Stomach (tissue), 4 donors: ENCODE measurements around the gene CFAP221.

Source experiments
- EP300 ChIP-seq: sonication (generic); formaldehyde crosslinking; IDR thresholded peaks from one replicate; pipeline ENCODE4 v1.6.1; 2017; ENCODE audit warnings: antibody characterized with exemption
- POLR2A ChIP-seq, 4 donors: fragments of 450-650 bp; IDR thresholded peaks; one replicate each; pipeline ENCODE4 v1.6.1; 2016; ENCODE audit warnings: antibody characterized with exemption in 4 of 4, control low read depth in 2 of 4, mild to moderate bottlenecking in 1 of 4, moderate library complexity in 1 of 4
- POLR2AphosphoS5 ChIP-seq, 3 donors: sonication (generic); formaldehyde crosslinking; IDR thresholded peaks; one replicate each; pipeline ENCODE4 v1.6.1; 2016; ENCODE audit warnings: antibody characterized with exemption in 3 of 3
- TF ChIP-seq, protein P1 (sequence below), 7 experiments: fragments of 450-650 bp in 4 of 7; fragments of 200-600 bp in 3 of 7; sonication (generic) in 3 of 7; IDR thresholded peaks; one replicate each; pipeline ENCODE4 v1.5.1; 2016 to 2019; ENCODE audit warnings: antibody characterized with exemption in 7 of 7, control low read depth in 2 of 7, mild to moderate bottlenecking in 1 of 7

DNA sequence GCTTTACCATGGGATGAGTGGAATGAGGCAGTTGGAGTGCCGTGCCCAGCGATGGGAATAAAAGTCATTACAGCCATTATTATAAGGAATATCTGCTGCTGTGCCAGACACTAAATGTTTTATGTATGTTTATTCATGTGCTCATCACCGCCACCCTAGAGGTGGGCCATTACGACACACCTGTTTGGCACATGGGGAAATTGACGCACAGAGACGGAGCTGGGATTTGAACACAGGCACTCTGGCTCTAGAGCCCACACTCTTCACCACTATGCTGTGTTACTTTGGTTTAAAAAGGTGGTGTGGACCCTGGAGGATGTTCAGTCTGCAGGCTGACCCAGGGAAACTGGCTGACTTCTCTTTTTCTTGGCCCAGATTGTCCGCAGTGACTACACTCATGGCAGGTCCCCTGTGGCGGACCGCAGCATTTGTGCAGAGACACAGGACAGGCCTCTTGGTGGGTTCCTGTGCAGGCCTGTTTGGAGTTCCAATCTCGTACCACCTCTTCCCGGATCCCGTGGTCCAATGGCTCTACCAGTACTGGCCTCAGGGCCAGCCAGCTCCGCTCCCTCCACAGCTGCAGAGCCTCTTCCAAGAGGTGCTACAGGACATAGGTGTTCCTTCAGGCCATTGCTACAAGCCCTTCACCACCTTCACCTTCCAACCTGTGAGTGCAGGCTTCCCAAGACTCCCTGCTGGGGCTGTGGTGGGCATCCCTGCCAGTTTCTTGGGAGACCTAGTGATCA, 136.4 kb downstream of the CFAP221 start:
- TF ChIP-seq EP300 (no peak), POLR2AphosphoS5 (IDR thresholded peaks at IDR 0.05) (no peak), POLR2A (IDR thresholded peaks at IDR 0.05) (no peak)
- TF ChIP-seq, protein P1, sequence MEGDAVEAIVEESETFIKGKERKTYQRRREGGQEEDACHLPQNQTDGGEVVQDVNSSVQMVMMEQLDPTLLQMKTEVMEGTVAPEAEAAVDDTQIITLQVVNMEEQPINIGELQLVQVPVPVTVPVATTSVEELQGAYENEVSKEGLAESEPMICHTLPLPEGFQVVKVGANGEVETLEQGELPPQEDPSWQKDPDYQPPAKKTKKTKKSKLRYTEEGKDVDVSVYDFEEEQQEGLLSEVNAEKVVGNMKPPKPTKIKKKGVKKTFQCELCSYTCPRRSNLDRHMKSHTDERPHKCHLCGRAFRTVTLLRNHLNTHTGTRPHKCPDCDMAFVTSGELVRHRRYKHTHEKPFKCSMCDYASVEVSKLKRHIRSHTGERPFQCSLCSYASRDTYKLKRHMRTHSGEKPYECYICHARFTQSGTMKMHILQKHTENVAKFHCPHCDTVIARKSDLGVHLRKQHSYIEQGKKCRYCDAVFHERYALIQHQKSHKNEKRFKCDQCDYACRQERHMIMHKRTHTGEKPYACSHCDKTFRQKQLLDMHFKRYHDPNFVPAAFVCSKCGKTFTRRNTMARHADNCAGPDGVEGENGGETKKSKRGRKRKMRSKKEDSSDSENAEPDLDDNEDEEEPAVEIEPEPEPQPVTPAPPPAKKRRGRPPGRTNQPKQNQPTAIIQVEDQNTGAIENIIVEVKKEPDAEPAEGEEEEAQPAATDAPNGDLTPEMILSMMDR (IDR thresholded peaks at IDR 0.05): no peak
